Natural killer cell treated with Interleukin-12 subunit alpha and Interleukin-12 subunit beta and Interleukin-15 and Interleukin-18, amount 100 ng/mL, for 72 hours (primary cell): Measurements from ENCODE around the gene PCYT2. TPM values are rescaled to one million over a fixed set of nuclear protein-coding genes. Genes with fewer than 3 reads are reported as not detected.

Experiments used
- ATAC-seq, 2 donors: fragments of 150-1000 bp; cut with Tn5 transposase in 1 of 2; sonication (Bioruptor Pico), chemical (Tn5 transposase) in 1 of 2; 2 replicates each; pipeline ENCODE4 v1.10.0; 2021
- DNase-seq: peaks from one replicate; pipeline ENCODE4 v3.0.0; 2022; ENCODE audit warnings: low spot score
- H3K27ac Mint-ChIP-seq, 2 donors: 1 replicate in 1 of 2; 2 replicates in 1 of 2; pipeline ENCODE4 v1.8.0; 2022; ENCODE audit warnings: mixed read lengths in 2 of 2, mild to moderate bottlenecking in 1 of 2, moderate library complexity in 1 of 2
- H3K27me3 Mint-ChIP-seq, 2 donors: 1 replicate in 1 of 2; 2 replicates in 1 of 2; pipeline ENCODE4 v1.8.0; 2022; ENCODE audit warnings: mixed read lengths in 2 of 2
- H3K36me3 Mint-ChIP-seq: one replicate; pipeline ENCODE4 v1.8.0; 2022; ENCODE audit warnings: mixed read lengths
- H3K4me1 Mint-ChIP-seq, 2 donors: 1 replicate in 1 of 2; 2 replicates in 1 of 2; pipeline ENCODE4 v1.8.0; 2022; ENCODE audit warnings: low read depth in 2 of 2, mixed read lengths in 2 of 2, mild to moderate bottlenecking in 1 of 2
- H3K4me3 Mint-ChIP-seq: one replicate; pipeline ENCODE4 v1.8.0; 2022; ENCODE audit warnings: mixed read lengths
- H3K9me3 Mint-ChIP-seq: 2 replicates; pipeline ENCODE4 v1.8.0; 2022; ENCODE audit warnings: mixed read lengths
- total RNA-seq, 2 donors: library from RNA; stranded (reverse); gene quantifications; one replicate each; pipeline ENCODE4 v1.2.3, GENCODE V29; 2022

Gene PCYT2
- total RNA-seq, 2 donors from 2014 or later: 30.4 to 36.5 TPM

GRCh38 chr17:81952792-81953228 is 41.6 kb upstream of the PCYT2 start:
- no peaks in the 10 kb centered on the region for H3K36me3 Mint-ChIP-seq
- no peaks in the 10 kb centered on the region for H3K9me3 Mint-ChIP-seq
- ATAC-seq: peak in 1 of 2 donors; percentile 33
- DNase-seq: no peak
- no peak overlapping the region for H3K4me3 Mint-ChIP-seq
- peaks cover 0 to 6% of the 10 kb centered on the region in 2 donors for H3K27me3 Mint-ChIP-seq
- H3K27ac Mint-ChIP-seq: no peak overlapping the region
- H3K4me1 Mint-ChIP-seq: peaks cover 0 to 2% of the 10 kb centered on the region in 2 donors

GRCh38 chr17:81951785-81952684 is 40.8 kb upstream of the PCYT2 start:
- ATAC-seq: no peak
- DNase-seq: no peak
- no peak overlapping the region for H3K4me3 Mint-ChIP-seq
- H3K4me1 Mint-ChIP-seq: no peaks in the 10 kb centered on the region
- no peaks in the 10 kb centered on the region for H3K9me3 Mint-ChIP-seq
- H3K36me3 Mint-ChIP-seq: no peaks in the 10 kb centered on the region
- H3K27ac Mint-ChIP-seq: no peak overlapping the region
- H3K27me3 Mint-ChIP-seq: peaks cover 0 to 2% of the 10 kb centered on the region in 2 donors

GRCh38 chr17:81950501-81950900 is 39.3 kb upstream of the PCYT2 start:
- ATAC-seq: no peak
- Mint-ChIP-seq H3K4me1 (no peaks in the 10 kb centered on the region), H3K27me3 (peaks cover 0 to 2% of the 10 kb centered on the region in 2 donors), H3K4me3 (no peak overlapping the region), H3K27ac (no peak overlapping the region), H3K9me3 (no peaks in the 10 kb centered on the region), H3K36me3 (no peaks in the 10 kb centered on the region)
- no peak for DNase-seq

GRCh38 chr17:81948635-81949378 is 37.6 kb upstream of the PCYT2 start:
- Mint-ChIP-seq H3K36me3 (no peaks in the 10 kb centered on the region), H3K9me3 (no peaks in the 10 kb centered on the region), H3K27me3 (peaks cover 0 to 2% of the 10 kb centered on the region in 2 donors), H3K4me3 (no peak overlapping the region), H3K4me1 (no peaks in the 10 kb centered on the region), H3K27ac (no peak overlapping the region)
- DNase-seq: peak; percentile 58
- ATAC-seq: peak in 1 of 2 donors; percentile 40

- H3K4me1 Mint-ChIP-seq: no peaks in the 10 kb centered on the region
- no peak within 1 kb of the TSS for H3K4me3 Mint-ChIP-seq
- DNase-seq (no peak), ATAC-seq (no peak)
- H3K27me3 Mint-ChIP-seq: peaks cover 0 to 2% of the 10 kb centered on the region in 2 donors
- H3K9me3 Mint-ChIP-seq: no peaks in the 10 kb centered on the region
- H3K36me3 Mint-ChIP-seq: no peaks in the 10 kb centered on the region
- no peak within 1 kb of the TSS for H3K27ac Mint-ChIP-seq
Observed at GRCh38 chr17:81947189-81947588, 36.0 kb upstream of the PCYT2 start, which contains the start of gene MYADML2. TSS of gene MYADML2 (minus strand) at chr17:81947233. CDS start at chr17:81941741, 5,492 bp downstream.

- DNase-seq (no peak), ATAC-seq (no peak)
- Mint-ChIP-seq H3K4me3 (no peak overlapping the region), H3K27me3 (no peaks in the 10 kb centered on the region), H3K36me3 (no peaks in the 10 kb centered on the region), H3K4me1 (no peaks in the 10 kb centered on the region), H3K27ac (no peak overlapping the region), H3K9me3 (no peaks in the 10 kb centered on the region)
Observed at GRCh38 chr17:81944858-81945257, 33.7 kb upstream of the PCYT2 start.

- Mint-ChIP-seq H3K27ac (no peak overlapping the region), H3K4me3 (no peak overlapping the region), H3K4me1 (peaks cover 6% of the 10 kb centered on the region in 2 donors), H3K27me3 (no peaks in the 10 kb centered on the region), H3K9me3 (no peaks in the 10 kb centered on the region), H3K36me3 (no peaks in the 10 kb centered on the region)
- DNase-seq (no peak), ATAC-seq (no peak)
Observed at GRCh38 chr17:81942167-81942553, 31.0 kb upstream of the PCYT2 start.

- H3K27me3 Mint-ChIP-seq: no peaks in the 10 kb centered on the region
- DNase-seq: no peak
- H3K4me1 Mint-ChIP-seq: peaks cover 6% of the 10 kb centered on the region in 2 donors
- no peak for ATAC-seq
- no peaks in the 10 kb centered on the region for H3K9me3 Mint-ChIP-seq
- H3K27ac Mint-ChIP-seq: no peak overlapping the region
- H3K36me3 Mint-ChIP-seq: no peaks in the 10 kb centered on the region
- H3K4me3 Mint-ChIP-seq: no peak overlapping the region
Observed at GRCh38 chr17:81941484-81942166, 30.4 kb upstream of the PCYT2 start.

GRCh38 chr17:81940538-81941483 is 29.6 kb upstream of the PCYT2 start:
- Mint-ChIP-seq H3K4me3 (no peak overlapping the region), H3K4me1 (peaks cover 6 to 7% of the 10 kb centered on the region in 2 donors), H3K27ac (no peak overlapping the region), H3K36me3 (no peaks in the 10 kb centered on the region), H3K27me3 (no peaks in the 10 kb centered on the region), H3K9me3 (no peaks in the 10 kb centered on the region)
- DNase-seq (no peak), ATAC-seq (no peak)

GRCh38 chr17:81939881-81940385 is 28.7 kb upstream of the PCYT2 start:
- DNase-seq (no peak), ATAC-seq (no peak)
- Mint-ChIP-seq H3K27ac (no peak overlapping the region), H3K9me3 (no peaks in the 10 kb centered on the region), H3K27me3 (no peaks in the 10 kb centered on the region), H3K4me1 (peaks cover 6 to 9% of the 10 kb centered on the region in 2 donors), H3K36me3 (no peaks in the 10 kb centered on the region), H3K4me3 (no peak overlapping the region)

GRCh38 chr17:81939218-81939617 is 28.0 kb upstream of the PCYT2 start:
- no peaks in the 10 kb centered on the region for H3K36me3 Mint-ChIP-seq
- no peak for DNase-seq
- H3K4me3 Mint-ChIP-seq: no peak overlapping the region
- no peaks in the 10 kb centered on the region for H3K27me3 Mint-ChIP-seq
- H3K27ac Mint-ChIP-seq: no peak overlapping the region
- no peaks in the 10 kb centered on the region for H3K9me3 Mint-ChIP-seq
- no peak for ATAC-seq
- H3K4me1 Mint-ChIP-seq: peaks cover 6 to 9% of the 10 kb centered on the region in 2 donors

GRCh38 chr17:81935709-81936084 is 24.5 kb upstream of the PCYT2 start:
- no peak for DNase-seq

More at GRCh38 chr17:81935709-81936084, 24.5 kb upstream of the PCYT2 start:
- no peak overlapping the region for H3K27ac Mint-ChIP-seq
- ATAC-seq: no peak
- H3K4me1 Mint-ChIP-seq: peaks cover 6 to 12% of the 10 kb centered on the region in 2 donors
- no peaks in the 10 kb centered on the region for H3K36me3 Mint-ChIP-seq
- peaks cover 0 to 7% of the 10 kb centered on the region in 2 donors for H3K27me3 Mint-ChIP-seq
- H3K4me3 Mint-ChIP-seq: peak overlapping the region; percentile 52
- no peaks in the 10 kb centered on the region for H3K9me3 Mint-ChIP-seq
